Kidney (tissue), 14 donors: Measurements from ENCODE around the gene MCU. TPM values are rescaled to one million over a fixed set of nuclear protein-coding genes. Genes with fewer than 3 reads are reported as not detected.

Source experiments
- DNase-seq, 5 donors: peaks; one replicate each; pipeline ENCODE4 v3.0.0-alpha.2; 2013 to 2020
- FAIRE-seq: peaks from 2 replicates; lab custom pipeline; 2012; peaks lifted over from hg19 to GRCh38; lab: Jason Lieb, UNC
- H3K27ac ChIP-seq, 2 donors: one replicate each; pipeline ENCODE4 v1.7.0; 2013; ENCODE audit warnings: low read depth in 2 of 2, low read length in 2 of 2, inconsistent platforms in 1 of 2
- H3K27me3 ChIP-seq: one replicate; pipeline ENCODE4 v1.7.1; 2013; ENCODE audit warnings: low read length, inconsistent platforms; ENCODE audit not compliant: control insufficient read depth, insufficient read depth
- H3K36me3 ChIP-seq, 3 donors: one replicate each; pipeline versions ENCODE4 v1.7.0 to v1.7.1; 2013; ENCODE audit warnings: low read length in 3 of 3, control low read depth in 1 of 3, inconsistent platforms in 1 of 3; ENCODE audit not compliant: insufficient read depth in 3 of 3, control insufficient read depth in 2 of 3
- H3K4me1 ChIP-seq, 3 donors: one replicate each; pipeline versions ENCODE4 v1.7.0 to v1.7.1; 2013; ENCODE audit warnings: low read length in 3 of 3, inconsistent platforms in 1 of 3, low read depth in 1 of 3; ENCODE audit not compliant: control insufficient read depth in 2 of 3, insufficient read depth in 2 of 3
- H3K4me3 ChIP-seq, 3 donors: one replicate each; pipeline versions ENCODE4 v1.7.0 to v1.8.1; 2013; ENCODE audit warnings: low read length in 3 of 3, control low read depth in 1 of 3, inconsistent platforms in 1 of 3
- H3K9ac ChIP-seq, 3 donors: one replicate each; pipeline versions ENCODE4 v1.7.0 to v1.7.1; 2013; ENCODE audit warnings: low read length in 3 of 3, control low read depth in 1 of 3, inconsistent platforms in 1 of 3
- H3K9me3 ChIP-seq, 3 donors: one replicate each; pipeline versions ENCODE4 v1.7.0 to v1.7.1; 2013; ENCODE audit warnings: low read length in 3 of 3, control low read depth in 1 of 3, inconsistent platforms in 1 of 3; ENCODE audit not compliant: control insufficient read depth in 2 of 3, insufficient read depth in 1 of 3
- CTCF ChIP-seq: IDR thresholded peaks from 3 replicates; pipeline ENCODE4 v1.5.1; 2012; ENCODE audit warnings: mild to moderate bottlenecking, moderate library complexity, borderline replicate concordance; ENCODE audit not compliant: insufficient read depth; ENCODE audit errors: extremely low read depth
- intact Hi-C: fragments of 100-400 bp; cut with DNase I; formaldehyde crosslinking; loops from one replicate; pipeline ENCODE4 v1.11.1; 2022
- polyA plus RNA-seq: library from polyadenylated mRNA; stranded (reverse); fragments of 350-450 nt; fragmentation: Illumina TruSeq; extraction: RNeasy Lipid Tissue Mini Kit (QIAGEN cat#74804); gene quantifications from one replicate; pipeline ENCODE4 v1.2.3, GENCODE V29; 2014; ENCODE audit warnings: low read depth, low replicate concordance; ENCODE audit not compliant: insufficient read depth
- total RNA-seq: library from RNA; stranded (reverse); fragmentation: NEBNext Ultra II Directional; extraction: Animal tissue kit (Norgen Biotek cat#: 25700); gene quantifications from one replicate; pipeline ENCODE4 v1.2.1, GENCODE V29; 2021
- donor health status: control.
- donor health status: control.
- donor health status: control.
- donor health status: control.
- donor health status: control.
- donor health status: DM: yes; HTN: yes; CAD: no.
- donor health status: Normal renal cell carcinoma (clear cell type).

MCU gene
- total and polyA plus RNA-seq, 2 donors from 2014 or later: 18.6 to 37.6 TPM

- Histone ChIP-seq H3K9ac (no peak overlapping the region), H3K9me3 (no peaks in the 10 kb centered on the region), H3K36me3 (no peaks in the 10 kb centered on the region), H3K27me3 (no peaks in the 10 kb centered on the region), H3K4me3 (no peak overlapping the region), H3K27ac (no peak overlapping the region), H3K4me1 (peaks cover 0 to 1% (median 0%) of the 10 kb centered on the region in 3 donors)
- no peak for TF ChIP-seq CTCF
- intact Hi-C loops: no loop called here
- DNase-seq (no peak), FAIRE-seq (no peak)
Measured at GRCh38 chr10:72809006-72809405, 117.1 kb downstream of the MCU start.

- Histone ChIP-seq H3K9ac (no peak overlapping the region), H3K36me3 (no peaks in the 10 kb centered on the region), H3K9me3 (no peaks in the 10 kb centered on the region), H3K4me3 (no peak overlapping the region), H3K27me3 (no peaks in the 10 kb centered on the region), H3K4me1 (peaks cover 0 to 2% (median 0%) of the 10 kb centered on the region in 3 donors), H3K27ac (no peak overlapping the region)
- TF ChIP-seq CTCF: no peak
- no peak for FAIRE-seq
- intact Hi-C loops: no loop called here
- DNase-seq: no peak
Measured at GRCh38 chr10:72810976-72811375, 119.0 kb downstream of the MCU start.

GRCh38 chr10:72812415-72812752, 120.4 kb downstream of the MCU start:
- no peak for TF ChIP-seq CTCF
- Histone ChIP-seq H3K4me3 (no peak overlapping the region), H3K27ac (no peak overlapping the region), H3K36me3 (no peaks in the 10 kb centered on the region), H3K9ac (no peak overlapping the region), H3K4me1 (peaks cover 0 to 2% (median 0%) of the 10 kb centered on the region in 3 donors), H3K27me3 (no peaks in the 10 kb centered on the region), H3K9me3 (no peaks in the 10 kb centered on the region)
- FAIRE-seq: no peak
- DNase-seq: no peak
- intact Hi-C loops: no loop called here
